Thoracic aorta (tissue), 2 donors: Measurements from ENCODE around the gene ANTXRL. TPM values are rescaled to one million over a fixed set of nuclear protein-coding genes. Genes with fewer than 3 reads are reported as not detected.

Source experiments
- ATAC-seq: fragments of 150-250 bp; one replicate; pipeline ENCODE4 v1.8.0; 2017; ENCODE audit warnings: low read depth; ENCODE audit not compliant: insufficient number of reproducible peaks, low FRiP score
- DNase-seq: peaks from one replicate; pipeline ENCODE4 v3.0.0-alpha.2; 2020; ENCODE audit warnings: low spot score
- H3K27ac ChIP-seq, 2 donors: fragments of 200-600 bp; sonication (generic); 1 replicate in 1 of 2; 2 replicates in 1 of 2; pipeline ENCODE4 v1.5.1; 2016; ENCODE audit warnings: mild to moderate bottlenecking in 2 of 2, moderate library complexity in 2 of 2
- H3K27me3 ChIP-seq: fragments of 200-600 bp; sonication (generic); replicated peaks from 2 replicates; pipeline ENCODE4 v1.6.0; 2016; ENCODE audit warnings: mild to moderate bottlenecking; ENCODE audit not compliant: insufficient read depth
- H3K36me3 ChIP-seq: fragments of 200-600 bp; sonication (generic); one replicate; pipeline ENCODE4 v1.5.1; 2016
- H3K4me1 ChIP-seq, 2 donors: fragments of 200-600 bp; sonication (generic); 1 replicate in 1 of 2; 2 replicates in 1 of 2; pipeline versions ENCODE4 v1.5.1 to v1.6.0; 2016; ENCODE audit warnings: low read depth in 2 of 2, mild to moderate bottlenecking in 1 of 2; ENCODE audit not compliant: control insufficient read depth in 1 of 2
- H3K4me3 ChIP-seq: fragments of 200-600 bp; sonication (generic); 2 replicates; pipeline ENCODE4 v1.5.1; 2016; ENCODE audit warnings: mild to moderate bottlenecking
- H3K9me3 ChIP-seq: fragments of 200-600 bp; sonication (generic); 2 replicates; pipeline ENCODE4 v1.5.1; 2016
- total RNA-seq, 2 donors: library from RNA; depleted of rRNA; stranded (reverse); fragments of >200 nt; gene quantifications; one replicate each; pipeline versions ENCODE4 v1.1.0 to v1.2.3, GENCODE V29; 2016
- TF ChIP-seq, protein P1 (sequence below): fragments of 200-600 bp; sonication (generic); IDR thresholded peaks from one replicate; pipeline ENCODE4 v1.5.1; 2019; ENCODE audit warnings: antibody characterized with exemption

ANTXRL gene
- total RNA-seq, 2 donors from 2014 or later = not detected

DNA sequence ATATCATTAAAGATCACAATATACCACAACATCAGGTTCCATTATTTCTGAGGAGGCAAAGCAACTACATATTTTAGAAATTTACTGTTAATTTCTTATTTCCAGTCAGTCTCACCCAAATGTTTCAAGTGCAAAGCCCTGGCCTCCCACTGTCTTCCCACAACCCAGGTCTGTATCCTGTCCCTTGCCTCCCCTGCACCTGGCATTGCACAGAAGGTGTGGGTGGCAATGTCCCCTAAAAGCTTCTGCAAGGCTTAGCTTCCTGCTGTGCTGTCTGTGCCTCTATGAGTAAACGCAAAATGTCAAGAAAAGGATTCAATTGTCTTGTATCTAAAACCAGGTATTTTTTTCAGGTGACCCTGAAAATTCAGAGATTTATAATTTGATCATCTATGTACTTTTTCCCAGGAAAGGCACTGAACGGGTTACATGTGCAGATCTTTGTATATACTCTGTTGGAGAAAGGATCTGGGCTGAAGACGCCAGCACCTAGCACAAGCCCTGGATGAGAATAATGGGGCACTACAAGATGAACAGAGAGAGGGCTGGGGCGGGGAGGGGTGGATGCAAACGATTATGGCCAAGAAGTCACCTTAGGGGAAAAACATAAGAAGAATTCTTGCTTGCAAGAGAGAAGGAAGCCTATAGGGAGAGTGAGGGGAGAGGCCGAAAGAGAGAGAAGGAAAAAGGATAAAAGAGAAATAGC, 3.1 kb upstream of the ANTXRL start:
- Histone ChIP-seq H3K27me3 (no peaks in the 10 kb centered on the region), H3K4me3 (peak overlapping the region; percentile 90), H3K27ac (peak overlapping the region; percentile 13 to 74), H3K4me1 (peaks cover 14 to 15% of the 10 kb centered on the region in 2 donors), H3K36me3 (no peaks in the 10 kb centered on the region), H3K9me3 (no peaks in the 10 kb centered on the region)
- DNase-seq (no peak), ATAC-seq (no peak)
- TF ChIP-seq, protein P1, sequence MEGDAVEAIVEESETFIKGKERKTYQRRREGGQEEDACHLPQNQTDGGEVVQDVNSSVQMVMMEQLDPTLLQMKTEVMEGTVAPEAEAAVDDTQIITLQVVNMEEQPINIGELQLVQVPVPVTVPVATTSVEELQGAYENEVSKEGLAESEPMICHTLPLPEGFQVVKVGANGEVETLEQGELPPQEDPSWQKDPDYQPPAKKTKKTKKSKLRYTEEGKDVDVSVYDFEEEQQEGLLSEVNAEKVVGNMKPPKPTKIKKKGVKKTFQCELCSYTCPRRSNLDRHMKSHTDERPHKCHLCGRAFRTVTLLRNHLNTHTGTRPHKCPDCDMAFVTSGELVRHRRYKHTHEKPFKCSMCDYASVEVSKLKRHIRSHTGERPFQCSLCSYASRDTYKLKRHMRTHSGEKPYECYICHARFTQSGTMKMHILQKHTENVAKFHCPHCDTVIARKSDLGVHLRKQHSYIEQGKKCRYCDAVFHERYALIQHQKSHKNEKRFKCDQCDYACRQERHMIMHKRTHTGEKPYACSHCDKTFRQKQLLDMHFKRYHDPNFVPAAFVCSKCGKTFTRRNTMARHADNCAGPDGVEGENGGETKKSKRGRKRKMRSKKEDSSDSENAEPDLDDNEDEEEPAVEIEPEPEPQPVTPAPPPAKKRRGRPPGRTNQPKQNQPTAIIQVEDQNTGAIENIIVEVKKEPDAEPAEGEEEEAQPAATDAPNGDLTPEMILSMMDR = no peak

DNA sequence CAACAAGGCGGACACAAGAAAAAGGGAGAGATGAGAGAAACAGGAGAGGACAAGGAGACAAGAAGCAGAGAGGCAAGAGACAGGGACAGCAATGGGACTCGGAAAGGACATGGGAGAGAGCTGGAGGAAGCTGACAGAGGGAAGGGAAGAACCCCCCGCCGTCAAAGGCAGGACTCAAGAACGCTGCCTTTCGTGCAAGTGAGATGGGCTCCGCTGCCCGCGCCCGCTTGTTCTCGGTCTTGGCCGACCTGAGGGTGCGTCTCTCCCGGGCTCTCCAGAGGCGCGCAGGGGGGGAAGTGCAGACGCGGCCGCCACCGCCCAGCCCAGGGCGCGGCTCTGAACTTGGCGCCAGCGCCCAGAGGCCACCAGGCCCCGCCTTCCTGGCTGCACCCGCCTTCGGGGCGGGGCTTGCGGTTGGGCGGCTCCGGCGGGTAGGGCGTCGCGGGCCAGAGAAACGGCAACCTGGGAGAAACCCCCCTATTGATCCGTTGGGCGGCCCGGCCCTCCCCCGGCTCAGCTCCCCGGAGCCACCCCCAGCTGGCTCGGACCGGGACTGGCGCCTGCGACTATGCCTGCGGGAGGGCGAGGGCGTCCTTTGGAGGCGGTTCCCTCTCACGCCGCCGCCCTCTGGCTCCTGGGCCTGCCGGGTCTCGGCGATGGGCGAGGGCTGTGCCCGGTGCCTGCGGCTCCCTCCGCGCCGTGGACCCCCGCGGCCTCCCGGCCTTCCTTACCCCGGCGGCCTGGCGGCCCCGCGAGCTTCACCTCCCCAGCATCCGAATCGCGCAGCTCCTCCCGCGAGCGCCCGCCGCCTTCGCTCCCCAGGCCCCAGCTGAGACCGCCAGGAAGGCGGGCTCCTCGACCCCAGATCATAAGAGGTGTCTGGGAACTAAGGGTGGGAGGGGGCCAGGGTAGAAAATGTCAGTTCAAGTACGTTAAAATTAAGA, 2.2 kb upstream of the ANTXRL start:
- TF ChIP-seq, protein P1 = no peak
- Histone ChIP-seq H3K27ac (peak overlapping the region; percentile 74 to 75), H3K4me1 (peaks cover 14 to 15% of the 10 kb centered on the region in 2 donors), H3K36me3 (no peaks in the 10 kb centered on the region), H3K9me3 (no peaks in the 10 kb centered on the region), H3K4me3 (peak overlapping the region; percentile 90), H3K27me3 (no peaks in the 10 kb centered on the region)
- ATAC-seq (peak; percentile 56), DNase-seq (peak; percentile 25)

DNA sequence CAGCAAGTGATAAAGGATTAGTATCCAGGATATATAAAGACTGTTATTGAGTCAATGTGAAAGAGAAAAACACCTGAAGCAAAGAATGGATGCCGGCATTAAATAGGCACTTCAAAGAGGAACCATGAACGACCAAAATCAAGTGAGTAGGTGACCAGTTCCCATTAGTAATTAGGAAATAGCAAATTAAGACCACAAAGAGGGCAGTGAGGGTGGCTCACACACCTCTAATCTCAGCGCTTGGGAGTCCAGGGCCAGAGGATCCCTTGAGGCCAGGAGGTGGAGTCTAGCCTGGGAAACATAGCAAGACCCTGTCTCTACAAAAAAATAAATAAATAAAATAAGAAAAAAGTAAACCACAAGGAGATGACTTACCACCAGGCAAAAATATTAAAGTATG, 1.5 kb upstream of the ANTXRL start:
- H3K27me3 ChIP-seq = no peaks in the 10 kb centered on the region
- ATAC-seq (no peak), DNase-seq (no peak)
- peak overlapping the region; percentile 90 for H3K4me3 ChIP-seq
- TF ChIP-seq, protein P1 = no peak
- no peaks in the 10 kb centered on the region for H3K9me3 ChIP-seq
- H3K4me1 ChIP-seq = peaks cover 14 to 15% of the 10 kb centered on the region in 2 donors
- no peaks in the 10 kb centered on the region for H3K36me3 ChIP-seq
- H3K27ac ChIP-seq = peak overlapping the region; percentile 74 to 75

DNA sequence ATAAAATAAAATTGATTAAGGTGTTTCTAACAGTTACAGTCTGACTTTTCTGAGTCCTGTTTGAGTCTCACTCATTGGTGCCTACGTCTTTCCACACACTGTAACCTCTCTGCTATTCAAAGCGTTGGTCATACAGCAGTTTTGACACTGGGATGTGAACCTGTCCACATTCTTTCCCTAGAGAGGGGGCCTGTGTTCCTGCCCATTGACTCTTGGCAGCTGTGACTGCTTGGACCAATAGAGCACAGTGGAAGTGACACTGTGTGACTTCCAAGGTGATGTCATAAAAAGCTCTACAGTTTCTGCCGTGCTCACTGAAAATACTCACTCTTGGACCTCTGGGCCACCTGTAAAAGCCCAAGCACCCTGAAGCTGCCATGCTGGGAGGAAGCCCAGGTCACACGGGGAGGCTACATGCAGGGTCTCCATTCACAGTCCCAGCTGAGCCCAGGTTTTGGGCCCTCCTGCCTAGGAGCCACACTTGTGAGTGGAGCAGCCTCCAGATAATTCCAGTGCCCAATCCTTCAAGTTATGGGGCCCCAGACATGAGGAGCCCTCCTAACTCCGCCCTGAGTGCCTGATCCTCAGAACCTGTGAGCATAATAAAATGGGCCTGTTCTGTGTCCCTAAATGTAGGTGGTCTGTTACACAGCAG, 704 bp upstream of the ANTXRL start:
- TF ChIP-seq, protein P1 = no peak
- Histone ChIP-seq H3K4me1 (peaks cover 14 to 15% of the 10 kb centered on the region in 2 donors), H3K27me3 (no peaks in the 10 kb centered on the region), H3K9me3 (no peaks in the 10 kb centered on the region), H3K27ac (no peak overlapping the region), H3K36me3 (no peaks in the 10 kb centered on the region), H3K4me3 (no peak overlapping the region)
- DNase-seq (no peak), ATAC-seq (no peak)
